ENCODE measurements around the gene RNF208.

RNF208 gene

DNA sequence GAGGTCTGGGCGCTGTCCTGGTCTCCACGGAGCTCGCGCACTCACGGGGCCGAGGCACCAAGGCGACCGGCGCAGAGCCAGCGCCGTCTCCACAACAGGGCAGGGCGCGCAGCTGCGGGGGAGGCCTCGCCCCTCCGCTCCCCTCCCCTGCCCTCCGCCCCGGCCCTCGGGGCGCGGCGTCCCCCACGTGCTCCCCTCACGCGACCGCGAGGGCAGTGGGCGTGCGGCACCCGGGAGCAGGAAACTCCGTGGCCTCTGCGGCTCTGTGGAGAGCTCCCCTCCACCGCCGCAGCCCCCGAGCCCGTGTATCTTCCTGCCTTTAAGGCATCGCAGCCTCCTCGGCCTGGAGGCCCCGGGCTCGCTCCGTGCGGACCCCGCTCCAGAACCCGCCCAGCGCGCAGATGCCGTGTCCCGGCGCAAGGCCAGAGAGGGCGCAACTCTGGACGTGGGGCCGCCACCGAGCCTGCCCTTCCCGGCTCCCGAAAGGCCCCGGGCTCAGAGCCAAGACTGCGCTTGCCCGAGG, 18.3 kb upstream of the RNF208 start (continued):
- TF ChIP-seq ZNF211 (tag by site-specific recombination; IDR thresholded peaks at IDR 0.05; ENCODE audit: low read depth) = no peak
- no peak for TF ChIP-seq ZNF558 (tag by site-specific recombination; IDR thresholded peaks at IDR 0.05)
- TF ChIP-seq ZNF610 (tag by site-specific recombination; IDR thresholded peaks at IDR 0.05; ENCODE audit: borderline replicate concordance) = peak; percentile 84
- no peak for TF ChIP-seq ZNF48 (tag by site-specific recombination; IDR thresholded peaks at IDR 0.05)
- TF ChIP-seq, protein P1, sequence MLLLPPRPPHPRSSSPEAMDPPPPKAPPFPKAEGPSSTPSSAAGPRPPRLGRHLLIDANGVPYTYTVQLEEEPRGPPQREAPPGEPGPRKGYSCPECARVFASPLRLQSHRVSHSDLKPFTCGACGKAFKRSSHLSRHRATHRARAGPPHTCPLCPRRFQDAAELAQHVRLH (tag by site-specific recombination; IDR thresholded peaks at IDR 0.05) = peak; percentile 77
- TF ChIP-seq, protein P2, sequence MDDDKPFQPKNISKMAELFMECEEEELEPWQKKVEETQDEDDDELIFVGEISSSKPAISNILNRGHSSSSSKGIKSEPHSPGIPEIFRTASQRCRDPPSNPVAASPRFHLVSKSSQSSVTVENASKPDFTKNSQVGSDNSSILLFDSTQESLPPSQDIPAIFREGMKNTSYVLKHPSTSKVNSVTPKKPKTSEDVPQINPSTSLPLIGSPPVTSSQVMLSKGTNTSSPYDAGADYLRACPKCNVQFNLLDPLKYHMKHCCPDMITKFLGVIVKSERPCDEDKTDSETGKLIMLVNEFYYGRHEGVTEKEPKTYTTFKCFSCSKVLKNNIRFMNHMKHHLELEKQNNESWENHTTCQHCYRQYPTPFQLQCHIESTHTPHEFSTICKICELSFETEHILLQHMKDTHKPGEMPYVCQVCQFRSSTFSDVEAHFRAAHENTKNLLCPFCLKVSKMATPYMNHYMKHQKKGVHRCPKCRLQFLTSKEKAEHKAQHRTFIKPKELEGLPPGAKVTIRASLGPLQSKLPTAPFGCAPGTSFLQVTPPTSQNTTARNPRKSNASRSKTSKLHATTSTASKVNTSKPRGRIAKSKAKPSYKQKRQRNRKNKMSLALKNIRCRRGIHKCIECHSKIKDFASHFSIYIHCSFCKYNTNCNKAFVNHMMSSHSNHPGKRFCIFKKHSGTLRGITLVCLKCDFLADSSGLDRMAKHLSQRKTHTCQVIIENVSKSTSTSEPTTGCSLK (tag by site-specific recombination; IDR thresholded peaks at IDR 0.05) = no peak
- TF ChIP-seq KLF9 (tag by site-specific recombination; IDR thresholded peaks at IDR 0.05; ENCODE audit: low read depth) = peak; percentile 83
- TF ChIP-seq ZNF561 (tag by site-specific recombination; IDR thresholded peaks at IDR 0.05; ENCODE audit: borderline replicate concordance) = peak; percentile 75
- no peak for TF ChIP-seq ZNF677 (tag by site-specific recombination; IDR thresholded peaks at IDR 0.05)
- TF ChIP-seq ZNF837 (tag by site-specific recombination; IDR thresholded peaks at IDR 0.05) = no peak
- peak; percentile 40; the same call in 1 of the 2 replicates for TF ChIP-seq ZNF394 (tag by site-specific recombination; IDR thresholded peaks at IDR 0.05; ENCODE audit: borderline replicate concordance)
- TF ChIP-seq, protein P3, sequence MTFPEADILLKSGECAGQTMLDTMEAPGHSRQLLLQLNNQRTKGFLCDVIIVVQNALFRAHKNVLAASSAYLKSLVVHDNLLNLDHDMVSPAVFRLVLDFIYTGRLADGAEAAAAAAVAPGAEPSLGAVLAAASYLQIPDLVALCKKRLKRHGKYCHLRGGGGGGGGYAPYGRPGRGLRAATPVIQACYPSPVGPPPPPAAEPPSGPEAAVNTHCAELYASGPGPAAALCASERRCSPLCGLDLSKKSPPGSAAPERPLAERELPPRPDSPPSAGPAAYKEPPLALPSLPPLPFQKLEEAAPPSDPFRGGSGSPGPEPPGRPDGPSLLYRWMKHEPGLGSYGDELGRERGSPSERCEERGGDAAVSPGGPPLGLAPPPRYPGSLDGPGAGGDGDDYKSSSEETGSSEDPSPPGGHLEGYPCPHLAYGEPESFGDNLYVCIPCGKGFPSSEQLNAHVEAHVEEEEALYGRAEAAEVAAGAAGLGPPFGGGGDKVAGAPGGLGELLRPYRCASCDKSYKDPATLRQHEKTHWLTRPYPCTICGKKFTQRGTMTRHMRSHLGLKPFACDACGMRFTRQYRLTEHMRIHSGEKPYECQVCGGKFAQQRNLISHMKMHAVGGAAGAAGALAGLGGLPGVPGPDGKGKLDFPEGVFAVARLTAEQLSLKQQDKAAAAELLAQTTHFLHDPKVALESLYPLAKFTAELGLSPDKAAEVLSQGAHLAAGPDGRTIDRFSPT (tag by site-specific recombination; IDR thresholded peaks at IDR 0.05) = peak; percentile 79; the same call in 1 of the 2 replicates
- no peak for TF ChIP-seq SCRT1 (tag by site-specific recombination; IDR thresholded peaks at IDR 0.05; ENCODE audit: borderline replicate concordance)
- TF ChIP-seq, protein P4, sequence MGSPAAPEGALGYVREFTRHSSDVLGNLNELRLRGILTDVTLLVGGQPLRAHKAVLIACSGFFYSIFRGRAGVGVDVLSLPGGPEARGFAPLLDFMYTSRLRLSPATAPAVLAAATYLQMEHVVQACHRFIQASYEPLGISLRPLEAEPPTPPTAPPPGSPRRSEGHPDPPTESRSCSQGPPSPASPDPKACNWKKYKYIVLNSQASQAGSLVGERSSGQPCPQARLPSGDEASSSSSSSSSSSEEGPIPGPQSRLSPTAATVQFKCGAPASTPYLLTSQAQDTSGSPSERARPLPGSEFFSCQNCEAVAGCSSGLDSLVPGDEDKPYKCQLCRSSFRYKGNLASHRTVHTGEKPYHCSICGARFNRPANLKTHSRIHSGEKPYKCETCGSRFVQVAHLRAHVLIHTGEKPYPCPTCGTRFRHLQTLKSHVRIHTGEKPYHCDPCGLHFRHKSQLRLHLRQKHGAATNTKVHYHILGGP (tag by site-specific recombination; IDR thresholded peaks at IDR 0.05) = no peak
- no peak for TF ChIP-seq ZNF239 (tag by site-specific recombination; IDR thresholded peaks at IDR 0.05)
- peak; percentile 54; the same call in 1 of the 2 replicates for TF ChIP-seq ZNF843 (tag by site-specific recombination; IDR thresholded peaks at IDR 0.05)
- no peak for TF ChIP-seq GLI2 (tag by site-specific recombination; IDR thresholded peaks at IDR 0.05; ENCODE audit: borderline replicate concordance, low read depth)
- TF ChIP-seq RBAK (tag by site-specific recombination; IDR thresholded peaks at IDR 0.05) = no peak
- TF ChIP-seq ZNF169 (tag by site-specific recombination; IDR thresholded peaks at IDR 0.05) = 0 out of 2 replicates have a peak, but pooled peaks have one; percentile 54
- no peak for TF ChIP-seq ZNF311 (tag by site-specific recombination; IDR thresholded peaks at IDR 0.05; ENCODE audit: borderline replicate concordance)
- no peak for TF ChIP-seq ZNF19 (tag by site-specific recombination; IDR thresholded peaks at IDR 0.05; ENCODE audit: low read depth)
- 0 out of 2 replicates have a peak, but pooled peaks have one; percentile 10 for TF ChIP-seq ZNF423 (tag by site-specific recombination; IDR thresholded peaks at IDR 0.05)
- TF ChIP-seq ZNF664 (tag by site-specific recombination; IDR thresholded peaks at IDR 0.05) = no peak
- TF ChIP-seq, protein P5, sequence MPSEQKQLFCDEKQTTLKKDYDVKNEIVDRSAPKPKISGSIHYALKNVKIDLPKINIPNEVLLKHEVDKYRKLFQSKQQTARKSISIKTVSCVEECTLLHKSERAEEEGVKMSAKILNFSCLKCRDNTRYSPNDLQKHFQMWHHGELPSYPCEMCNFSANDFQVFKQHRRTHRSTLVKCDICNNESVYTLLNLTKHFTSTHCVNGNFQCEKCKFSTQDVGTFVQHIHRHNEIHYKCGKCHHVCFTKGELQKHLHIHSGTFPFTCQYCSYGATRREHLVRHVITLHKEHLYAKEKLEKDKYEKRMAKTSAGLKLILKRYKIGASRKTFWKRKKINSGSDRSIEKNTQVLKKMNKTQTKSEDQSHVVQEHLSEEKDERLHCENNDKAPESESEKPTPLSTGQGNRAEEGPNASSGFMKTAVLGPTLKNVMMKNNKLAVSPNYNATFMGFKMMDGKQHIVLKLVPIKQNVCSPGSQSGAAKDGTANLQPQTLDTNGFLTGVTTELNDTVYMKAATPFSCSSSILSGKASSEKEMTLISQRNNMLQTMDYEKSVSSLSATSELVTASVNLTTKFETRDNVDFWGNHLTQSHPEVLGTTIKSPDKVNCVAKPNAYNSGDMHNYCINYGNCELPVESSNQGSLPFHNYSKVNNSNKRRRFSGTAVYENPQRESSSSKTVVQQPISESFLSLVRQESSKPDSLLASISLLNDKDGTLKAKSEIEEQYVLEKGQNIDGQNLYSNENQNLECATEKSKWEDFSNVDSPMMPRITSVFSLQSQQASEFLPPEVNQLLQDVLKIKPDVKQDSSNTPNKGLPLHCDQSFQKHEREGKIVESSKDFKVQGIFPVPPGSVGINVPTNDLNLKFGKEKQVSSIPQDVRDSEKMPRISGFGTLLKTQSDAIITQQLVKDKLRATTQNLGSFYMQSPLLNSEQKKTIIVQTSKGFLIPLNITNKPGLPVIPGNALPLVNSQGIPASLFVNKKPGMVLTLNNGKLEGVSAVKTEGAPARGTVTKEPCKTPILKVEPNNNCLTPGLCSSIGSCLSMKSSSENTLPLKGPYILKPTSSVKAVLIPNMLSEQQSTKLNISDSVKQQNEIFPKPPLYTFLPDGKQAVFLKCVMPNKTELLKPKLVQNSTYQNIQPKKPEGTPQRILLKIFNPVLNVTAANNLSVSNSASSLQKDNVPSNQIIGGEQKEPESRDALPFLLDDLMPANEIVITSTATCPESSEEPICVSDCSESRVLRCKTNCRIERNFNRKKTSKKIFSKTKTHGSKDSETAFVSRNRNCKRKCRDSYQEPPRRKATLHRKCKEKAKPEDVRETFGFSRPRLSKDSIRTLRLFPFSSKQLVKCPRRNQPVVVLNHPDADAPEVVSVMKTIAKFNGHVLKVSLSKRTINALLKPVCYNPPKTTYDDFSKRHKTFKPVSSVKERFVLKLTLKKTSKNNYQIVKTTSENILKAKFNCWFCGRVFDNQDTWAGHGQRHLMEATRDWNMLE (tag by site-specific recombination; conservative IDR thresholded peaks at IDR 0.05; ENCODE audit: low read depth) = no peak
- TF ChIP-seq, protein P6, sequence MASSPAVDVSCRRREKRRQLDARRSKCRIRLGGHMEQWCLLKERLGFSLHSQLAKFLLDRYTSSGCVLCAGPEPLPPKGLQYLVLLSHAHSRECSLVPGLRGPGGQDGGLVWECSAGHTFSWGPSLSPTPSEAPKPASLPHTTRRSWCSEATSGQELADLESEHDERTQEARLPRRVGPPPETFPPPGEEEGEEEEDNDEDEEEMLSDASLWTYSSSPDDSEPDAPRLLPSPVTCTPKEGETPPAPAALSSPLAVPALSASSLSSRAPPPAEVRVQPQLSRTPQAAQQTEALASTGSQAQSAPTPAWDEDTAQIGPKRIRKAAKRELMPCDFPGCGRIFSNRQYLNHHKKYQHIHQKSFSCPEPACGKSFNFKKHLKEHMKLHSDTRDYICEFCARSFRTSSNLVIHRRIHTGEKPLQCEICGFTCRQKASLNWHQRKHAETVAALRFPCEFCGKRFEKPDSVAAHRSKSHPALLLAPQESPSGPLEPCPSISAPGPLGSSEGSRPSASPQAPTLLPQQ (tag by site-specific recombination; IDR thresholded peaks at IDR 0.05) = peak; percentile 96
- peak; percentile 87 for TF ChIP-seq ZNF2 (tag by site-specific recombination; IDR thresholded peaks at IDR 0.05)
- TF ChIP-seq ZNF302 (tag by site-specific recombination; IDR thresholded peaks at IDR 0.05; ENCODE audit: low read depth) = no peak
- peak; percentile 57 for TF ChIP-seq SP3 (tag by site-specific recombination; IDR thresholded peaks at IDR 0.05)

Measured in HEK293 (cell line).